H9 (cell line): ENCODE data around the gene PITPNB. TPM values are rescaled to one million over a fixed set of nuclear protein-coding genes. Genes with fewer than 3 reads are reported as not detected.

Experiments used
- DNase-seq: peaks from one replicate; pipeline ENCODE4 v3.0.0-alpha.2; 2017
- H2AFZ ChIP-seq: one replicate; pipeline ENCODE4 v1.6.1; 2013; ENCODE audit warnings: mild to moderate bottlenecking, low read length, control low read depth, moderate library complexity
- H2AK5ac ChIP-seq: 2 replicates; pipeline ENCODE4 v1.6.1; 2013; ENCODE audit warnings: low read length, control low read depth, mixed read lengths; ENCODE audit not compliant: insufficient read length
- H2BK120ac ChIP-seq: one replicate; pipeline ENCODE4 v1.6.1; 2013; ENCODE audit warnings: low read depth, mild to moderate bottlenecking, low read length, control low read depth, inconsistent platforms; ENCODE audit not compliant: poor library complexity, severe bottlenecking
- H2BK12ac ChIP-seq: 2 replicates; pipeline ENCODE4 v1.6.1; 2013; ENCODE audit warnings: low read length, control low read depth, mixed read lengths, low read depth; ENCODE audit not compliant: insufficient read length
- H2BK15ac ChIP-seq: 2 replicates; pipeline ENCODE4 v1.6.1; 2013; ENCODE audit warnings: low read depth, low read length, control low read depth
- H2BK20ac ChIP-seq: one replicate; pipeline ENCODE4 v1.6.1; 2013; ENCODE audit warnings: low read depth, mild to moderate bottlenecking, low read length, control low read depth, inconsistent platforms; ENCODE audit not compliant: poor library complexity, severe bottlenecking
- H2BK5ac ChIP-seq: 2 replicates; pipeline ENCODE4 v1.6.1; 2013; ENCODE audit warnings: low read length, control low read depth, mixed read lengths; ENCODE audit not compliant: insufficient read length
- H3K14ac ChIP-seq: 2 replicates; pipeline ENCODE4 v1.6.1; 2013; ENCODE audit warnings: low read length, control low read depth; ENCODE audit not compliant: insufficient read depth
- H3K18ac ChIP-seq: 2 replicates; pipeline ENCODE4 v1.6.1; 2013; ENCODE audit warnings: low read depth, mild to moderate bottlenecking, mixed read lengths, low read length, control low read depth; ENCODE audit not compliant: insufficient read length
- H3K23ac ChIP-seq: 2 replicates; pipeline ENCODE4 v1.6.1; 2013; ENCODE audit warnings: low read length, control low read depth, mixed read lengths, low read depth; ENCODE audit not compliant: insufficient read length
- H3K23me2 ChIP-seq: 2 replicates; pipeline ENCODE4 v1.6.1; 2013; ENCODE audit warnings: low read depth, mild to moderate bottlenecking, mixed read lengths, low read length, control low read depth; ENCODE audit not compliant: insufficient read length, poor library complexity, severe bottlenecking
- H3K27ac ChIP-seq: 2 replicates; pipeline ENCODE4 v1.5.1; 2013; ENCODE audit warnings: low read length, control low read depth, mixed read lengths, low read depth; ENCODE audit not compliant: insufficient read length
- H3K27me3 ChIP-seq: 2 replicates; pipeline ENCODE4 v1.6.1; 2013; ENCODE audit warnings: low read length, control low read depth, inconsistent platforms; ENCODE audit not compliant: insufficient read depth
- H3K4ac ChIP-seq: 2 replicates; pipeline ENCODE4 v1.6.1; 2013; ENCODE audit warnings: low read depth, mild to moderate bottlenecking, control low read depth, inconsistent platforms, low read length, moderate library complexity
- H3K4me1 ChIP-seq: 2 replicates; pipeline ENCODE4 v1.6.1; 2013; ENCODE audit warnings: low read length, control low read depth, inconsistent platforms; ENCODE audit not compliant: insufficient read depth
- H3K4me2 ChIP-seq: 2 replicates; pipeline ENCODE4 v1.6.1; 2013; ENCODE audit warnings: low read length, control low read depth, mixed read lengths; ENCODE audit not compliant: insufficient read length, insufficient read depth
- H3K56ac ChIP-seq: 2 replicates; pipeline ENCODE4 v1.6.1; 2013; ENCODE audit warnings: low read depth, mild to moderate bottlenecking, mixed read lengths, low read length, control low read depth; ENCODE audit not compliant: insufficient read length
- H3K79me1 ChIP-seq: 2 replicates; pipeline ENCODE4 v1.6.1; 2013; ENCODE audit warnings: low read depth, mild to moderate bottlenecking, moderate library complexity, low read length, control low read depth, inconsistent platforms; ENCODE audit not compliant: insufficient read depth, poor library complexity, severe bottlenecking
- H3K79me2 ChIP-seq: 2 replicates; pipeline ENCODE4 v1.6.1; 2013; ENCODE audit warnings: low read length, control low read depth, inconsistent platforms; ENCODE audit not compliant: insufficient read depth
- H3K9ac ChIP-seq: 2 replicates; pipeline ENCODE4 v1.6.1; 2013; ENCODE audit warnings: low read length, control low read depth, mixed read lengths; ENCODE audit not compliant: insufficient read length; ENCODE audit errors: extremely low read depth
- H3K9me3 ChIP-seq: one replicate; pipeline ENCODE4 v1.6.1; 2013; ENCODE audit warnings: low read depth, low read length, inconsistent platforms; ENCODE audit not compliant: control insufficient read depth
- H3T11ph ChIP-seq: one replicate; pipeline ENCODE4 v1.6.1; 2013; ENCODE audit warnings: mild to moderate bottlenecking, low read length, control low read depth, inconsistent platforms
- H4K20me1 ChIP-seq: one replicate; pipeline ENCODE4 v1.6.1; 2013; ENCODE audit not compliant: control insufficient read depth, insufficient read length, insufficient read depth
- H4K5ac ChIP-seq: 2 replicates; pipeline ENCODE4 v1.6.1; 2013; ENCODE audit warnings: low read depth, mild to moderate bottlenecking, mixed read lengths, low read length, control low read depth; ENCODE audit not compliant: insufficient read length
- H4K8ac ChIP-seq: replicated peaks from 2 replicates; pipeline ENCODE4 v1.6.1; 2013; ENCODE audit warnings: low read length, control low read depth, mixed read lengths, low read depth; ENCODE audit not compliant: insufficient read length
- H4K91ac ChIP-seq: 2 replicates; pipeline ENCODE4 v1.6.1; 2013; ENCODE audit warnings: low read depth, mild to moderate bottlenecking, moderate library complexity, mixed read lengths, low read length, control low read depth; ENCODE audit not compliant: insufficient read length
- H3K27ac Mint-ChIP-seq, 3 experiments: 2 replicates in 2 of 3; 3 replicates in 1 of 3; pipeline ENCODE4 v1.8.0; 2020 to 2021; ENCODE audit warnings: mixed read lengths in 3 of 3, mild to moderate bottlenecking in 1 of 3, moderate library complexity in 1 of 3
- H3K27me3 Mint-ChIP-seq: 2 replicates; pipeline ENCODE4 v1.8.0; 2021; ENCODE audit warnings: low read depth, mild to moderate bottlenecking, moderate library complexity, mixed read lengths
- H3K36me3 Mint-ChIP-seq, 3 experiments: 2 replicates in 2 of 3; 3 replicates in 1 of 3; pipeline ENCODE4 v1.8.0; 2020 to 2021; ENCODE audit warnings: low read depth in 3 of 3, mixed read lengths in 3 of 3; ENCODE audit not compliant: insufficient read depth in 1 of 3
- H3K4me1 Mint-ChIP-seq, 2 experiments: 2 replicates each; pipeline ENCODE4 v1.8.0; 2020; ENCODE audit warnings: mixed read lengths in 2 of 2
- H3K4me3 Mint-ChIP-seq, 2 experiments: 2 replicates in 1 of 2; 3 replicates in 1 of 2; pipeline ENCODE4 v1.8.0; 2020 to 2021; ENCODE audit warnings: mild to moderate bottlenecking in 2 of 2, mixed read lengths in 2 of 2, moderate library complexity in 1 of 2
- H3K9me3 Mint-ChIP-seq, 2 experiments: 2 replicates in 1 of 2; 3 replicates in 1 of 2; pipeline ENCODE4 v1.8.0; 2020; ENCODE audit warnings: mild to moderate bottlenecking in 2 of 2, mixed read lengths in 2 of 2, moderate library complexity in 1 of 2
- WGBS: extraction: QIAGEN DNeasy Blood & Tissue Kit; methylation state at CpG from one replicate; pipeline ENCODE4 v1.1.7; 2013; ENCODE audit warnings: missing lambda C conversion rate, low lambda C conversion rate, mixed read lengths; ENCODE audit not compliant: insufficient read length; ENCODE audit errors: extremely low coverage; 5-methylcytosine and 5-hydroxymethylcytosine counted together
- total RNA-seq: library from RNA; stranded (reverse); gene quantifications from 2 replicates; pipeline ENCODE4 v1.2.1, GENCODE V29; 2021
- TF ChIP-seq, protein P1 (sequence below): fragments of 200-600 bp; sonication (generic); conservative IDR thresholded peaks from 3 replicates; pipeline ENCODE4 v1.8.0; 2021; ENCODE audit warnings: antibody characterized with exemption, mild to moderate bottlenecking

The PITPNB gene
- total RNA-seq, 1 experiment from 2014 or later = 106 TPM

DNA sequence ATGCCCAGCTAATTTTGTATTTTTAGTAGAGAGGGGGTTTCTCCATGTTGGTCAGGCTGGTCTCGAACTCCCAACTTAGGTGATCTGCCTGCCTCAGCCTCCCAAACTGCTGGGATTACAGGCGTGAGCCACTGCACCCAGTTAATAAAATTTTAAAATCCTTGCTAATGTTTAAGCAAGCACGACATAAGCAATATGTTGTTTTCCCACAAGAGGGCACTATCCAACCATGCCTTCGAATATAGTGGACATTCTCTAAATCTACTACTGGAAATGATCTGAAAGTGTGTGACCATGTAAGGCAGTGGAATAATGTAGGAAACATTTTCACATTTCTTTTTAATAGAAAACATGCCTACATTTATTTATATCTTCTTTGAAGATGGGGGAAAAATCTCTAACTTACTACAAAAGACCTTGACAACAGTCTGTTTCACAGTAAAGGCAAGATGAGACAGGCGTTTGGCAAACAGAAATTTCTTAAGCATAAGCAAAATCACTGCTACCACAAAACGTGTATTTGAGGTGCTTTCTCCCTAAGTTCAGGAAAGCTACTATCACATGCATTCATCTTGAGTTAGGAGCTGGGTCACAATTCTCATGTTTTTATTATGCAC, 38.2 kb downstream of the PITPNB start:
- Mint-ChIP-seq H3K36me3 (peaks cover 4 to 16% (median 8%) of the 10 kb centered on the region in 3 experiments; a peak in 5 of 7 replicates), H3K27me3 (no peaks in the 10 kb centered on the region), H3K4me3 (no peak overlapping the region), H3K9me3 (no peaks in the 10 kb centered on the region), H3K4me1 (peaks cover 29 to 50% of the 10 kb centered on the region in 2 experiments), H3K27ac (no peak overlapping the region; a peak in 2 of 7 replicates)
- Histone ChIP-seq H3K4ac (no peak overlapping the region), H3K23me2 (no peaks in the 10 kb centered on the region), H3K9me3 (no peaks in the 10 kb centered on the region), H3K4me2 (no peak overlapping the region), H3K4me1 (peaks cover 3% of the 10 kb centered on the region; the same call in 1 of the 2 replicates), H2AK5ac (no peak overlapping the region), H4K91ac (no peak overlapping the region), H2BK20ac (no peak overlapping the region), H2BK12ac (no peak overlapping the region), H4K8ac (no peak overlapping the region), H3T11ph (no peak overlapping the region), H2AFZ (no peak overlapping the region), H3K79me1 (no peaks in the 10 kb centered on the region), H4K20me1 (no peaks in the 10 kb centered on the region), H3K23ac (no peak overlapping the region), H3K27ac (no peak overlapping the region), H2BK5ac (no peak overlapping the region), H4K5ac (no peak overlapping the region), H3K79me2 (no peaks in the 10 kb centered on the region; the same call in 1 of the 2 replicates), H3K27me3 (no peaks in the 10 kb centered on the region), H2BK15ac (no peak overlapping the region), H3K18ac (no peak overlapping the region), H2BK120ac (no peak overlapping the region), H3K14ac (no peak overlapping the region), H3K56ac (no peak overlapping the region), H3K9ac (no peak overlapping the region)
- no CpG with 5 or more reads among the region's 6 CpGs for WGBS
- TF ChIP-seq, protein P1, sequence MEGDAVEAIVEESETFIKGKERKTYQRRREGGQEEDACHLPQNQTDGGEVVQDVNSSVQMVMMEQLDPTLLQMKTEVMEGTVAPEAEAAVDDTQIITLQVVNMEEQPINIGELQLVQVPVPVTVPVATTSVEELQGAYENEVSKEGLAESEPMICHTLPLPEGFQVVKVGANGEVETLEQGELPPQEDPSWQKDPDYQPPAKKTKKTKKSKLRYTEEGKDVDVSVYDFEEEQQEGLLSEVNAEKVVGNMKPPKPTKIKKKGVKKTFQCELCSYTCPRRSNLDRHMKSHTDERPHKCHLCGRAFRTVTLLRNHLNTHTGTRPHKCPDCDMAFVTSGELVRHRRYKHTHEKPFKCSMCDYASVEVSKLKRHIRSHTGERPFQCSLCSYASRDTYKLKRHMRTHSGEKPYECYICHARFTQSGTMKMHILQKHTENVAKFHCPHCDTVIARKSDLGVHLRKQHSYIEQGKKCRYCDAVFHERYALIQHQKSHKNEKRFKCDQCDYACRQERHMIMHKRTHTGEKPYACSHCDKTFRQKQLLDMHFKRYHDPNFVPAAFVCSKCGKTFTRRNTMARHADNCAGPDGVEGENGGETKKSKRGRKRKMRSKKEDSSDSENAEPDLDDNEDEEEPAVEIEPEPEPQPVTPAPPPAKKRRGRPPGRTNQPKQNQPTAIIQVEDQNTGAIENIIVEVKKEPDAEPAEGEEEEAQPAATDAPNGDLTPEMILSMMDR = peak; percentile 84
- no peak for DNase-seq
